Astrocyte (in vitro differentiated cells and primary cell): Measurements from ENCODE around the gene CENPU. TPM values are rescaled to one million over a fixed set of nuclear protein-coding genes. Genes with fewer than 3 reads are reported as not detected.

ENCODE experiments used
- DNase-seq: peaks from one replicate; pipeline ENCODE4 v3.0.0-alpha.2; 2010; ENCODE audit warnings: low read depth
- FAIRE-seq: peaks from 2 replicates; lab custom pipeline; 2011; peaks lifted over from hg19 to GRCh38; lab: Jason Lieb, UNC
- H2AFZ ChIP-seq: 2 replicates; pipeline ENCODE4 v1.6.0; 2012; ENCODE audit warnings: low read depth, low read length, inconsistent platforms
- H3K27ac ChIP-seq: 2 replicates; pipeline ENCODE4 v1.5.1; 2011; ENCODE audit warnings: low read depth, low read length, inconsistent platforms
- H3K27me3 ChIP-seq: 2 replicates; pipeline ENCODE4 v1.6.0; 2011; ENCODE audit warnings: low read length, inconsistent platforms; ENCODE audit not compliant: insufficient read depth
- H3K36me3 ChIP-seq: 2 replicates; pipeline ENCODE4 v1.5.1; 2011; ENCODE audit warnings: low read length, inconsistent platforms; ENCODE audit not compliant: insufficient read depth
- H3K4me1 ChIP-seq: 2 replicates; pipeline ENCODE4 v1.5.1; 2011; ENCODE audit warnings: low read length, inconsistent platforms; ENCODE audit not compliant: insufficient read depth
- H3K4me2 ChIP-seq: 2 replicates; pipeline ENCODE4 v1.6.0; 2012; ENCODE audit warnings: low read length, inconsistent platforms
- H3K4me3 ChIP-seq: 2 replicates; pipeline ENCODE4 v1.5.1; 2011; ENCODE audit warnings: low read depth, mild to moderate bottlenecking, low read length, inconsistent platforms; ENCODE audit not compliant: insufficient read depth
- H3K79me2 ChIP-seq: 2 replicates; pipeline ENCODE4 v1.6.0; 2012; ENCODE audit warnings: mild to moderate bottlenecking, low read length, inconsistent platforms; ENCODE audit not compliant: insufficient read depth
- H3K9ac ChIP-seq: 2 replicates; pipeline ENCODE4 v1.6.0; 2012; ENCODE audit warnings: mild to moderate bottlenecking, low read length, inconsistent platforms
- H3K9me3 ChIP-seq: 2 replicates; pipeline ENCODE4 v1.5.1; 2012; ENCODE audit warnings: low read depth, mild to moderate bottlenecking, low read length, inconsistent platforms; ENCODE audit not compliant: insufficient read depth
- H4K20me1 ChIP-seq: 2 replicates; pipeline ENCODE4 v1.6.0; 2012; ENCODE audit warnings: low read length, inconsistent platforms; ENCODE audit not compliant: insufficient read depth
- H3K27ac Mint-ChIP-seq: one replicate; pipeline ENCODE4 v1.8.0; 2021; ENCODE audit warnings: mild to moderate bottlenecking, mixed read lengths; ENCODE audit not compliant: unreplicated experiment
- H3K27me3 Mint-ChIP-seq: one replicate; pipeline ENCODE4 v1.8.0; 2021; ENCODE audit warnings: low read depth, mixed read lengths; ENCODE audit not compliant: unreplicated experiment
- H3K36me3 Mint-ChIP-seq: one replicate; pipeline ENCODE4 v1.8.0; 2021; ENCODE audit warnings: low read depth, mixed read lengths; ENCODE audit not compliant: unreplicated experiment
- H3K4me1 Mint-ChIP-seq: one replicate; pipeline ENCODE4 v1.8.0; 2021; ENCODE audit warnings: low read depth, mixed read lengths; ENCODE audit not compliant: unreplicated experiment
- H3K4me3 Mint-ChIP-seq: one replicate; pipeline ENCODE4 v1.8.0; 2021; ENCODE audit warnings: mild to moderate bottlenecking, moderate library complexity, mixed read lengths; ENCODE audit not compliant: unreplicated experiment
- H3K9me3 Mint-ChIP-seq: one replicate; pipeline ENCODE4 v1.8.0; 2021; ENCODE audit warnings: mild to moderate bottlenecking, mixed read lengths; ENCODE audit not compliant: unreplicated experiment
- CTCF ChIP-seq: IDR thresholded peaks from 2 replicates; pipeline ENCODE4 v1.5.1; 2011; ENCODE audit warnings: low read depth, mild to moderate bottlenecking, inconsistent platforms, low read length, moderate library complexity; ENCODE audit not compliant: insufficient read depth
- EZH2 ChIP-seq: IDR thresholded peaks from 2 replicates; pipeline ENCODE4 v1.6.1; 2012; ENCODE audit warnings: mild to moderate bottlenecking, low read length, inconsistent platforms; ENCODE audit not compliant: insufficient read depth
- total RNA-seq: library from RNA; stranded (reverse); gene quantifications from 2 replicates; pipeline ENCODE4 v1.2.1, GENCODE V29; 2021

CENPU gene
- total RNA-seq, 1 donor from 2014 or later, result 6.0 TPM

GRCh38 chr4:184713887-184714286 lies 20.0 kb downstream of the CENPU start:
- peaks cover 2% of the 10 kb centered on the region for H3K36me3 Mint-ChIP-seq
- Histone ChIP-seq H3K79me2 (peaks cover 4% of the 10 kb centered on the region), H3K4me2 (no peak overlapping the region), H3K9ac (no peak overlapping the region), H3K36me3 (no peaks in the 10 kb centered on the region), H3K27ac (no peak overlapping the region), H2AFZ (no peak overlapping the region), H3K27me3 (no peaks in the 10 kb centered on the region), H3K4me1 (no peaks in the 10 kb centered on the region), H3K9me3 (no peaks in the 10 kb centered on the region), H3K4me3 (no peak overlapping the region), H4K20me1 (no peaks in the 10 kb centered on the region)
- H3K4me1 Mint-ChIP-seq, result no peaks in the 10 kb centered on the region
- H3K4me3 Mint-ChIP-seq, result no peak overlapping the region
- TF ChIP-seq CTCF, result no peak
- TF ChIP-seq EZH2, result no peak
- peaks cover 2% of the 10 kb centered on the region for H3K9me3 Mint-ChIP-seq
- no peaks in the 10 kb centered on the region for H3K27me3 Mint-ChIP-seq
- H3K27ac Mint-ChIP-seq, result no peak overlapping the region
- FAIRE-seq, result no peak
- DNase-seq, result no peak

GRCh38 chr4:184712322-184712721 lies 21.6 kb downstream of the CENPU start:
- Histone ChIP-seq H2AFZ (no peak overlapping the region), H4K20me1 (no peaks in the 10 kb centered on the region), H3K79me2 (no peaks in the 10 kb centered on the region), H3K9me3 (no peaks in the 10 kb centered on the region), H3K4me2 (no peak overlapping the region), H3K27me3 (no peaks in the 10 kb centered on the region), H3K27ac (no peak overlapping the region), H3K9ac (no peak overlapping the region), H3K4me3 (no peak overlapping the region), H3K4me1 (no peaks in the 10 kb centered on the region), H3K36me3 (no peaks in the 10 kb centered on the region)
- Mint-ChIP-seq H3K4me3 (no peak overlapping the region), H3K27ac (no peak overlapping the region), H3K36me3 (no peaks in the 10 kb centered on the region), H3K27me3 (no peaks in the 10 kb centered on the region), H3K9me3 (no peaks in the 10 kb centered on the region), H3K4me1 (no peaks in the 10 kb centered on the region)
- TF ChIP-seq CTCF, result no peak
- no peak for TF ChIP-seq EZH2
- DNase-seq (no peak), FAIRE-seq (no peak)

GRCh38 chr4:184706453-184706852 lies 27.4 kb downstream of the CENPU start:
- no peak overlapping the region for H2AFZ ChIP-seq
- no peak for TF ChIP-seq CTCF
- Mint-ChIP-seq H3K4me3 (no peak overlapping the region), H3K36me3 (no peaks in the 10 kb centered on the region), H3K4me1 (peaks cover 2% of the 10 kb centered on the region), H3K9me3 (no peaks in the 10 kb centered on the region), H3K27ac (no peak overlapping the region), H3K27me3 (no peaks in the 10 kb centered on the region)
- H3K27ac ChIP-seq, result no peak overlapping the region
- no peak overlapping the region for H3K4me2 ChIP-seq
- FAIRE-seq (no peak), DNase-seq (no peak)
- H3K27me3 ChIP-seq, result no peaks in the 10 kb centered on the region
- no peaks in the 10 kb centered on the region for H3K4me1 ChIP-seq
- no peak overlapping the region for H3K9ac ChIP-seq
- H3K36me3 ChIP-seq, result peaks cover 2% of the 10 kb centered on the region
- no peak overlapping the region for H3K4me3 ChIP-seq
- H4K20me1 ChIP-seq, result no peaks in the 10 kb centered on the region
- H3K9me3 ChIP-seq, result no peaks in the 10 kb centered on the region
- no peaks in the 10 kb centered on the region for H3K79me2 ChIP-seq
